Epidermal melanocyte (primary cell): Measurements from ENCODE around the gene POLR2J3.
"Not testable (repeated sequence)": the region's sequence is repeated elsewhere in the genome, so short reads cannot be mapped to it uniquely, and the experiment has no call there.

Source experiments
- DNase-seq: peaks from one replicate; pipeline ENCODE4 v3.0.0; 2011; ENCODE audit warnings: low spot score; ENCODE audit not compliant: insufficient read length

Gene POLR2J3

DNA sequence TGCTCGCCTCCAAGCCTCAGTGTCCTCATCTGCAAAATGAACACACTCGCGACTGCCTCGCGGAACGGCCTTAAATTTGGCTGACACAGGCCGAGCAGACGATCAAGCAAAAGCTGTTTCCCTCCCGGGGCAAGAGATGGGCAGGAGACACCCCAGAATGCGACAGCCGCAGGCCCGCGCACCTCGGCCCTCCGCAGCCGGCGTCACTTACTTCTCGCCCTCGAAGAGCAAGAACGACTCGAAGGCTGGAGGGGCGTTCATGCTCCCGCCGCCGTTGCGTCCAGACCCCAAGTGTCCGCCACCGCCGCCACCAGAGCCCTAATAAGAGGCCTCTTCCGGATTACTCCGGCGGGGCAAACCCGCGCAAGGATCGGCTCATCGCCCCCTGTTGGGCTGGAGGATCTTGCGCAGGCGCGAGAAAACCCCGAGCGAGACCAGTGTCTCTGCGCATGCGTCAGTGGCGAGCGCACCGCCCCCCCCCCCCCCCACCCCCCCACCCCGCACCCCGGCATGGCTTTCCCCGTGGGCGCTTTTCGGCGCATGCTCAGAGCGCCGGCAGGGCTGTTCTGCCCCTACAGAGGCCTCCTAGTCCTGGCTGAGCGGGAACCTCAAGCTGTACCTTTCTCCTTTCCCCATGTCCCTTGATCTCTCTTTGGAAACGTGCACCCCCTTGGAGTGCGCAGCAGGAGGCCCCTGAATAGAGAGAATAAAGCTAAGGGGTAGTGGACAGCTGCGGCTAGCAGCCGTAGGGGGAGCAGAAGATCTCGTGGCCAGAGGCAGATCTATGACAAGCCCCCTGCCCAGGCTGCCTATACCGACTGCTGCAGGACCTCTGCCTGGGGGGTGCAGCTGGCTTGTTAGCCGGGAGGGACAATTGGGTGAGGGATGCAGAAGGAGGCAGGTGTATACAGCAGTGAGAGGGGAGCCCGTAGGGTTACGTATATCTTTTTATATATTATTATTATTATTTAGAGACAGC, at the start of gene POLR2J3:
Gene POLR2J3, minus strand, starts transcription at position 323 of the 979 bp plus-strand sequence. Its CDS starts 62 bp downstream, at position 261.
- DNase-seq: not testable (repeated sequence)

DNA sequence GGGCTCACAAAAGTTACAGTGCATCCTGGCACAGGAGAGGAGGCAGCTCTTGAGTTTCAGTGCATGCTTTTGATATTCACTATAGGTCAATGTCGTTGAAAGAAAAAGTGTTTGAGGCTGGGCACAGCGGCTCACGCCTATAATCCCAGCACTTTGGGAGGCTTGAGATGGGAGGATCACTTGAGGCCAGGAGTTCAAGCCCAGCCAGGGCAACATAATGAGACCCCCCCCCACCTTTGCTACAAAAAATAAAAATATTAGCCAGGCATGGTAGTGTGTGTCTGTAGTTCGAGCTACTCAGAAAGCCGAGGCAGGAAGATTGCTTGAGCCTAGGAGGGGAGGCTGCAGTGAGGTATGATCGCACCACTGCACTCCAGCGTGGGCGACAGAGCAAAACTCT, 45.7 kb upstream of the POLR2J3 start:
- DNase-seq: not testable (repeated sequence)

- not testable (repeated sequence) for DNase-seq
Observed at GRCh38 chr7:102616507-102617125, 44.2 kb upstream of the POLR2J3 start, which contains the start of gene RASA4. Gene RASA4 (minus strand): TSS chr7:102616756. CDS start chr7:102616689, 67 bp downstream.

DNA sequence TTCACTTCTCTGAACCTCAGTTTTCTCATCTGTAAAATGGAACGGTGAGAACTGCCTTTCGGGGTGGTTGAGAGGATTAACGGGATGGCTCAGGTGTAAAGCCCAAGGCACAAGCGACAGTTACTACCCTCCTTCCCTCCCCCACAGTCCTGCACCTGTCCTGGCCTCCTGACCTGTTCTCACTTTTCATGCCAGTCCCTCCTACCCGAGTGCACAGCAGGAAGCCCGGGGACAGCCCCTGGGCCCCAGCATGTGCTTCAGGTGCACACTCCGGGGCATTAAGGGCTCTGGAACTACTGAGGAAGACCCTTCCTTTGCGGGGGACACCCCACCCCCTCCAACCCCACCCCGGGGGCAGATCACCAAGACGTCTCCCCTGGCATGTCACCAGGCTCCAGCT, 43.5 kb upstream of the POLR2J3 start:
- not testable (repeated sequence) for DNase-seq

DNA sequence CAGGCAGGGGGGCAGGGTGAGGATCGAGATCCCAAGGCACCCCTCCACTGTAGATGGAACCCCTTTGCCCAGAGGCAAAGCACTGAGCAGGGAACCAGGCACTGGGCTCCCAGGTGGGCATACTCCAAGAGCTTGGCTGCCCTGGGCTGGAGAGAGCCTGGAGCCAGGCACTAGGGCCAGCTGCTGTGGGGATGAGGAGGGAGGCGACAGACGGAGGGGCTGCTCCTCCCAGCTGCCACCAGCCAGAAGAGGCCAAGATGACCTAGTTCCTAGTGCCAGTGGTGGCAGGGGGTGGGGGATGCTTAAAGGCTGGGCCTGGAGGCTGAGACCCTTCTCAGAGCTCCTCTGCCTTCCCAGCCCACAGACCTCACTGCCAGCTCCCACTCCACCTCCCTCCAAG, 42.5 kb upstream of the POLR2J3 start:
- DNase-seq: not testable (repeated sequence)

GRCh38 chr7:102614346-102614697, 41.9 kb upstream of the POLR2J3 start:
- DNase-seq: not testable (repeated sequence)

GRCh38 chr7:102613575-102614345, 41.4 kb upstream of the POLR2J3 start:
- not testable (repeated sequence) for DNase-seq

GRCh38 chr7:102611675-102612325, 39.4 kb upstream of the POLR2J3 start:
- not testable (repeated sequence) for DNase-seq

DNA sequence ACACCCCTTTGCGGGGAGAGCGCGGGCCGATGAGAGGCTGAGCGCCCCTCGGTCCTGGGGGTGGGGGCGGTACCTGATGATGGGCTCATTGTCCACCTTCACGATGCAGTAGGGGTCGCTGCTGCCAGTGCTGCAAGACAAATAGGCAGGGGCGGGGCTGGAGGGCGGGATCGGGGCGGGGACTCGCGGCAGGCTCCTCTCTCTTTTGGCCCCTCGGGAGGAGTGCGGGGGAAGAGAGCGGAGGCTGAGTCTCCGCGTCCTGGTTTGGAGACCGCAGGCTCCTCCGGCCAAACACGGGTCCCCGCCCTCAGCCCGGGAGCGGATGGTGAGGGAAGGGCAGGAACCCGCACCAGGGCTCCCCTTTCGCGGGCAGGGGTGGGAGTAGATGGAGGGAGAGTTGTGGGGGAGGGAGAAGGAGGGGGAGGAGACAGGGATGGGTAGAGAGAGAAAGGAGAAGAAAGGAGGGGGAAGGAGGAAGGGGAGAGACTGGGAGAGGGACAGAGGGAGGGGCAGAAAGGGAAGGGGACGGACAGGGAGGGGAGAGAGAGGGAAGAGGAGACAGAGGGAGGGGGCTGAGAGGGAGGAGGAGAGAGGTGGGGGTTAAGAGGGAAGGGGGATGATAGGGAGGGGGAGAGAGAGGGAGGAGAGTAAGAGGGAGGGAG, 38.8 kb upstream of the POLR2J3 start:
- DNase-seq: not testable (repeated sequence)

DNA sequence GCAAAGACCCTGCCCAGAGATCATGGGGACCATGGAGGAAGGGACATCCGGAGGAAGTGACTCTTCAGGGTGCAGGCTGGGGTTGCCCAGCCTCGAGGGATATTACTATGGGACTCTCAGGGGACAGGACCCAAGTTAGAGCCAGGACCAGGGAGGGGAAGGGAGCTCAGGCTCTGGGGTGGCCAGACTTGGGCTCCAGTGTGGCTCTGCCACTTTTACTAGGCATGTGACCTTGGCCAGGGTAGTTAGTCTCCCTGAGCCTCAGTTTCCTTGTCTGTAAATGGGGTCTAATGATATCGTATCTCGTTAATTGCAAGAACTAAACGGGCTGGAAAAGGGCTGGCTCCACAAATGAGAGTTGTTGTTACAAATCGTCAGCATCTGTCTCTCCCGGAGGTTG, 38.1 kb upstream of the POLR2J3 start:
- DNase-seq: not testable (repeated sequence)

GRCh38 chr7:102609734-102610133, 37.4 kb upstream of the POLR2J3 start:
- not testable (repeated sequence) for DNase-seq

DNA sequence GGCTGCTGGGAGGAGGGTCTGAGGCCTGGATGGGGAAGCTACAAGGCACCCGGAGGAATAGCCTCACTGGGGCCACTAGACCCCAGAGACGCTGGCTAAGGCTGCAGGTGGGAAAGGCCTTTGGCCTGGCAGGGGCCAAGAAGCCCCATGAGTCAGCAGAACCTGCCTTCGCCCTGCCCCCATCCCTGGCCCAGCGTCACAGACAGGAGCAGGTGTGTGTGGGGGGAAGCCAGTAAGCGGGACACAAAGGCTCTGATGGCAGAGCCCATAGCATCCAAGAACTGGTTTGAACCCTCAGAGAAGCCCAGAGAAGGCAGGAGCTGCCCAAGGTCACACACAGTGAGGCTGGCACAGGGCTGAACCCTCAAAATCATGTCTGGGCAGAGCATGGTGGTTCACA, 34.5 kb upstream of the POLR2J3 start:
- DNase-seq: not testable (repeated sequence)

- DNase-seq: not testable (repeated sequence)
Observed at GRCh38 chr7:102604431-102605145, 32.2 kb upstream of the POLR2J3 start.

GRCh38 chr7:102602317-102602716, 29.9 kb upstream of the POLR2J3 start:
- DNase-seq: not testable (repeated sequence)

- DNase-seq: not testable (repeated sequence)
Observed at GRCh38 chr7:102599699-102600098, 27.3 kb upstream of the POLR2J3 start.

GRCh38 chr7:102596036-102596435, 23.7 kb upstream of the POLR2J3 start:
- DNase-seq: not testable (repeated sequence)

DNA sequence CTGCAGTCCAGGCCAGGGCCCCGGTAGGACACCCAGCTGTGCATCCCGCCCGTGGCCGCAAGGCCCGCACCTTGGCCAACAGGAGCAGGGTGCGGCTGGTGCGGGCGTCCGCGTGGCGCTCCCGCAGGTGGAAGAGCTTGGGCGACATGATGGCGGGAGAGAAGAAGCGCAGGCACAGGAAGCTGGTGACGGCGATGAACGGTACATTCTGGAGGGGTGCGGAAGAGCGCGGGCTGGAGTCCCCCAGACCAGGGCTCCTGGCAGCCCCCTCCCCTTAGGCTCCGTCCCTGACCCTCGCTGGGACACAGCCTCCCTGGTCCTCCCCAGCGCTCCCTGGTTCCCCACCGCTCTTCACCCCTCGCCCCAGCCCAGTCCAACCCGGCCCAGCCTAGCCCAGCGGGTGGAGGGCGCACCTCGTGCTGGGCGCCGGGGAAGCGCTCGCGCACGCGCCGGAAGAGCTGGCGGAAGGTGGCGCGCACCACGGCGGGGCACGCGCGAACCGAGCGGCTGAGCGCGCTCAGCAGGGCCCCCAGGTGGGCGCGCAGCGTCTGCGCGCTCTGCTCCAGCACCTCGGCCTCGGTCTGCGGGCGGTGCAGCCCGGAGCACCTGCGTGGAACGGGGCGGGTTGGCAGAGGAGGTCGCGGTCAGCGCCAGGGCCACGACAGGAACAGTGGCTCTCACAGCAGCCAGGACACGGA, 21.4 kb upstream of the POLR2J3 start:
- DNase-seq: not testable (repeated sequence)

DNA sequence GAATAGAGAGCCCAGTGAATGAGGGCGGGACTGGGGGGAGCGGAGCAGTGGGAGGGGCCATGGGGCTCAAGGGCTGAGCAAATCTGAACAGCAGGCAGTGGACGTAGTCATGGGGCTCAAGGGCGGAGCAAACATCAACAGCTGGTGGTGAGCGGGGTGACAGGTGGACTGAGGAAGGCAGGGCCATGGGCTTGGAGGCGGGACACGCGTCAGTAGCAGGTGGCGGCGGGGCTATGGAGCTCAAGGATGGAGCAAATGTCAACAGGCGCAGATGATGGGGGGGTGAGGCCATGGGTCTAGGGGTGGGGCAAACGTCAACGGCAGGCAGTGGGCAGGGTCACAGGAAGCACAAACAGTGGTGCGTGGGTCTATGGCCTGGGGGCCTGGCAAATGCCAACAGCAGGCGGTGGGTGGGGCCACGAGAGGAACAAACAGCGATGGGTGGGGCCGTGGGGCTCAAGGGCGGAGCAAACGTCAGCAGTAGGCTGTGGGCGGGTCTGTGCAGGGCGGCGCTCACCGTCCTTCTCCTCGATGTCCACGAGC, 20.2 kb upstream of the POLR2J3 start:
- DNase-seq: not testable (repeated sequence)

DNA sequence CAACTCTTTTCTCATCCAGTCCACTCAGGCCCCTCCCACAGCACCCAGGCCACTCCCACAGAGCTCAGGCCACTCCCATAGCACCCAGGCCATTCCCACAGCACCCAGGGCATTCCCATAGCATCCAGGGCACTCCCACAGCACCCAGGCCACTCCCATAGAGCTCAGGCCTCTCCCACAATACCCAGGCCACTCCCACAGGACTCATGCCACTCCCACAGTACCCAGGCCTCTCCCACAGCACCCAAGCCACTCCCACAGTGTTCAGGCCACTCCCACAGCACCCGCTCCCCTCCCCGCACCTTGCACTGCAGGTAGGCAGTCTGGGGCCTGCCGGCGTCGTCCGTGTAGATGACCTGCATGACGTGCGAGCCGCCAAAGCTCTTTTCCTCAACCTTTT, 17.5 kb upstream of the POLR2J3 start:
- DNase-seq: not testable (repeated sequence)
